ENCODE measurements around the gene CLDN9. TPM values are rescaled to one million over a fixed set of nuclear protein-coding genes. Genes with fewer than 3 reads are reported as not detected.

The CLDN9 gene
- total RNA-seq, 2 donors from 2014 or later, result 0.11 TPM; not detected in 1

DNA sequence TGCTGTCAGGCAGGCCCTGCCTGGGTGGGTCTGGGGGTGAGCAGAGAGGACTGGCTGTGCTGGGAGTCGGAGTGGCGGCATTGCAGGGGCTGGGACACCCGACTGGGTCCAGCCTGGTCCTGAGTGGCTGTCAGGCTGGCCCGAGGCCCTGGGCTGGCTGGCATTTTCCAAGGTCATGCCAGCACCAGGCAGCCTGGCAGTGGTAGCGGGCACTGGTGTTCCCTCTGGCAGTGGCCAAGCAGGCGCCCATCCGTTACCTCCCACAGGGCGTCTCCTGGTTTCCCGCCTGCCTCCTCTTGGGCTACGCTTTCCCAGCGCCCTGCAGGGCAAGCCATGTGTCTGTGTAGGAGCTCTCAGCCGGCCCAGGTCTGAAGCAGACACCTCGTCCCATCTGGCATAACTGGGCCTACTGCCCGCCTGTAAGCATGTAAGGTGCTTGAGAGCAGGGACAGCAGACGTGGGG, 26.8 kb upstream of the CLDN9 start:
- DNase-seq (ENCODE audit: low spot score in 2 of 2) (no peak), ATAC-seq (no peak)
- no peaks in the 10 kb centered on the region for H3K36me3 Mint-ChIP-seq
- H3K9me3 Mint-ChIP-seq, result no peaks in the 10 kb centered on the region
- no peak overlapping the region for H3K27ac Mint-ChIP-seq

DNA sequence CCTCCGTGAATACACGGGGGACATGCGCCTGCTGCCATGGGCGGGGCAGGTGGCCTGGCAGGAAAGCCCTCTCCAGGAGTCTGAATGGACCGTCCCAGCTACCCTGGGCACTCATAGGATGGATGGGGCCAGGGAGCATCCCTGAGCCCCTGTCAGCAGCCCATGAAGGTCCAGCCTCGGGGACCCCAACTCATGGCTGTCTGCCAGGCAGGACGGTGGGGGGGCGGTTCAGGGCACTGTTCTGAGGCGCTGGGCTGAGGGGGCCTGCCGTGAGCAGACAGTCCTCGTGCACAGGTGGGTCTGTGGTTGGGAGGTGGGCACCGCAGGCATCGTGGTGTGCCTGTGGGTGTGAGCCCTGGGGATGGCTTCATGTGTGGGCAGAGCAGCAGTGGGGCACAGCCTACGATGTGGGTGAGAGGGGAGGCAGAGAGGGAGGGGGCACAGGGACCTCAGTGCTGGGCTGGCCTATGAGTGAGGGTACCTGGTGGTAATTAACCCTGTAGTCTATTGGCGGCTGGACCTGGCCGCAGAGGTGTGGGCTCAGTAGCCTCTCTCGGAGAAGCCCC, 26.0 kb upstream of the CLDN9 start:
- no peak for DNase-seq (ENCODE audit: low spot score in 2 of 2)
- H3K36me3 Mint-ChIP-seq, result no peaks in the 10 kb centered on the region
- H3K27ac Mint-ChIP-seq, result no peak overlapping the region
- H3K9me3 Mint-ChIP-seq, result no peaks in the 10 kb centered on the region
- no peak for ATAC-seq

DNA sequence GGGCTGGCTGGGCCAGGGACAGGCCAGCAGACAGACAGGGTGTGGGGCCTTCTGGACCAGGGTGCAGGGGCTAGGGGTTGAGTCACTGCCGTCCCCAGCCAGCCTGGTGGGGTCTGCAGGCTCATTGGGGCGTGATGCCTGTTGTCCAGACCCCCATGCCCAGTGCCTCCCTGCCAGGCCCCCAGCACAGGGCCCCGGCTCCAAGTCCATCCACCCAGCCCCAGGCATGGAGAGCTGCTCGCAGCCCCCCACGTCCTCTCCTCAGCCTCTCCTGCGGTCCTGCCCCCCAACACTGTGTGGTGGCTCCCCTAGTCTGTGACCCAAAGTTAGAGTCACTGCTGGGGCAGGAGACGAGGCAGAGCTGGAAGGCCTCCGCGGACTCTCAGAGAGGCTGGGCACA, 25.4 kb upstream of the CLDN9 start:
- ATAC-seq (no peak), DNase-seq (ENCODE audit: low spot score in 2 of 2) (no peak)
- no peaks in the 10 kb centered on the region for H3K9me3 Mint-ChIP-seq
- no peaks in the 10 kb centered on the region for H3K36me3 Mint-ChIP-seq
- H3K27ac Mint-ChIP-seq, result no peak overlapping the region

DNA sequence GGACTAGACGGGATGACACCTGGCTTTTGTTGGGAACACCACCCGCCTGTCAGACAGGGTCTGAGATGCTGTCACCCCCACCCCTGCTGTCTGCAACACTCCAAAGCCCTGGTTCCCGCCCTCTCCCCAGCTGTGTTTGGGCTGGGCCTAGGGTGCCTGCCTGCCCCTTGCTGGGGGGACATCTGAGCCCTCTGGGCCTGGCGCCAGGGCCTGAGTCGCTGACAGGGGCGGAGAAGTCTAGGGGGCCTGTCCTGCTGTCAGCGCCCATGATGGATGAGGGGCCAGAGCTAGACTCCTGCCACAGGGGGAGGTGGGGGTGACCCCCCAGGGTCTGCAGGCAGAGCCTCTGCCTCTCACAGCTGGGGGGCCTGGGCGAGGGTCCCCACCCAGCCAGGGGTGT, 24.9 kb upstream of the CLDN9 start:
- Mint-ChIP-seq H3K27ac (no peak overlapping the region), H3K36me3 (no peaks in the 10 kb centered on the region), H3K9me3 (no peaks in the 10 kb centered on the region)
- ATAC-seq (no peak), DNase-seq (ENCODE audit: low spot score in 2 of 2) (no peak)

DNA sequence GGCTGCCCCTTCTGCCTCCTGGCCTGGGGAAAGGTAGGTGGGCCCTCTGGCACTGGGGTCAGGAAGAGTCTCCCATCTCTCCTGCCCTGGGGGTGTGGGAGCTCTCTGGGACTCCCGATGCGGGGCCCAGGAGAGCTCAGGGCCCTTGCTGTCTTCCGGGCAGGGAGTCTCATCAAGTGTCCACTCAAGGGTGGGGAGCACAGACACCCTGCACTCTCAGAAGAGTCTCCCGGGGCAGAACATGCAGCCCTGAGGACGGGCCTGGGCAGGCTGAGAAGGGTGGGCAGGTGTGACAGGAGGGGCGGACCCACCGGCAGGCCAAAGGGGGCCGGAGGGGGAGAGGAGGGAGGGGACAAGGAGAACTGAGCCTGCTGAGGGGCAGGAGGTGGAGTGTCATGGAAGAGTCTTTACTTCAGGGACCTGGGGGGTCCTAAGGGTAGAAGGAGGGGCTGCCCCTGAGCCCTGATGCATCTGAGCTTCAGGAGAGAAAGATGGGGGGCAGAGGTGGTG, 24.1 kb upstream of the CLDN9 start:
- H3K9me3 Mint-ChIP-seq, result no peaks in the 10 kb centered on the region
- ATAC-seq (no peak), DNase-seq (ENCODE audit: low spot score in 2 of 2) (no peak)
- no peaks in the 10 kb centered on the region for H3K36me3 Mint-ChIP-seq
- H3K27ac Mint-ChIP-seq, result no peak overlapping the region

DNA sequence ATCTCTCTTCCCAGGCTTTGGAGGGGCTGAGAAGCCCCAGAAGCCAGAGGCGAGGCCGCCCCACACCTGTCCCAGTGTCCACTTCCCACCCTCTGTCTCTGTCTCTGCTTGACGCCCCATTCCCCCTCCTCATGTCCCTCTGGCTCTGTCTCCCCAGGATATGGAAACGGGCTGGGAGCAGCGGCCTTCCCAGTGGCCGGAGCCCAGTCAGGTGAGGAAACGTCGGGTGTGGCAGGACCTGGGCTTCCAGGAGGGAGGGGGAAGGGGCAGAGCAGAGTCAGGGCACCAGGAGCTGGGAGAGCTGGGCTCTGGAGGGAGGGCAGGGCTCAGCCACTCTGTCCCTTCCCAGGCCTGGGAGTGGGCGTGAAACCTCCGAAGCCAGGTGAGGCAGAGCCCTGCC, 21.8 kb upstream of the CLDN9 start:
- ATAC-seq, result no peak
- no peak for DNase-seq (ENCODE audit: low spot score in 2 of 2)
- H3K9me3 Mint-ChIP-seq, result no peaks in the 10 kb centered on the region

DNA sequence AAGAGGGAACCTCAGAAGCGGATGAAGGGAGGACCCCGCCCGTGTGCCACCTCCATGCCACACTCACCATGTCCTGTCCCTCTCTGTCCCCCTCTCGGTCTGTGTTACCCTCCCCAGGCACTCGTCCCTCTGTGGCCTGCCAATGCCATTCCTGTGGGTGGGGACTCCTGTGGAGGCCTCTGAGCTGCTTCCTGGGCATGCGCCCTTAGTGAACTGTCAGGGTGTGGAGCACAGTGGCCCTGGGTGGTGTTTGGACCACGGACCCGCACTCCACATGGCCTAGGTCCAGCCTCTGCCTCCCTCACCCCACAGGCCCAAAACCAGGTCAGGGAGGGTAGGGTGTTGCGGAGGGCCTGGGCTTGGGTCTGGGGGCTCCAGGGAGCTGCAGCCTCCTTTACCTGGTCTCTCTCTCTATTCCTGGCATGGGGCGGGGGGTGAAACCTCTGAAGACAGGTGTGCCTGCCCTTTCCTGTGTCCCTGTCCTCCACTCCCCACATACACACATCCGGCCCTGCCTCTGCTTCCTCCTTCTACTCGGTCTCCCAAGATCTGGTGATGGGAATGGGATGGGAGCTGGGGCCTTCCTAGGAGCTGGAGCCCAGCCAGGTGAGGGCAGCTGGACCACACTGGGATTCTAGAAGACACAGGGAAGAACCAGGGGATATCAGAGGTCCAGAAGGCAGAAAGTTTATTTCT, 21.0 kb upstream of the CLDN9 start:
- no peaks in the 10 kb centered on the region for H3K9me3 Mint-ChIP-seq
- H3K27ac Mint-ChIP-seq, result no peak overlapping the region
- no peak for DNase-seq (ENCODE audit: low spot score in 2 of 2)
- ATAC-seq, result no peak
- H3K36me3 Mint-ChIP-seq, result no peaks in the 10 kb centered on the region

More for the DNA sequence above, 21.8 kb upstream of the CLDN9 start:
- H3K36me3 Mint-ChIP-seq, result no peaks in the 10 kb centered on the region
- no peak overlapping the region for H3K27ac Mint-ChIP-seq

DNA sequence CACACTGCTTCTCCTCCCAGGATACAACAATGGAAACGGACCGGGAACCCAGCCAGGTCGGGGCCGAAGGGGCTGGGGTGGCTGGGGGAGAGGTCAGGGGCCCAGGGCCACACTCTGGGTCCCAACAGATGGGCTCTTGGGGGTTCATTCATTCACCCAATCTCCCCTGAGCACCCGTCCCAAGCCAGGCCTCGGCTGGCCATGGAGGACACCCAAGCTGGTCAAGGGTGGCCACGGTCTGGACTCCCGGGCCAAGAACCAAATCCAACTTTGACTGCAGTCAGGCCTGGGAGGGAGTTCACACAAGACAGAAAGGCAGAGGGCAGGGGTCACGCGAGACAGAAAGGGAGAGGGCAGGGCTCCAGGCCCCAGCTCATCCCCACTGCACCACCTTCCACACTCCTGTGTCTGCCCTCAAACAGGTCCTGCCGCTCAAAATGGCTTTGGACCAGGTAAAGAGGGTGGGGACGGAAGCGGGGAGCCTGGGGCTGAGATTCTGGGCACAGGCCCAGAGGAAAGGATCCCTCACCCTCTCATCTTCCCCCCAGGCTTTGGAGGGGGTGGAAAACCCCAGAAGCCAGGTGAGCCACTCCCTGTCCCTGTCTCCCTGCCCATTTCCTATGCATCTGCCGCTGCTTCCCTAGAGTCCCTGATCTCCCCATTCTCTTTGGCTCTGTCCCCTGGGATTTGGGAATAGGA, 20.2 kb upstream of the CLDN9 start:
- ATAC-seq (no peak), DNase-seq (ENCODE audit: low spot score in 2 of 2) (no peak)
- no peaks in the 10 kb centered on the region for H3K36me3 Mint-ChIP-seq
- no peak overlapping the region for H3K27ac Mint-ChIP-seq
- no peaks in the 10 kb centered on the region for H3K9me3 Mint-ChIP-seq

DNA sequence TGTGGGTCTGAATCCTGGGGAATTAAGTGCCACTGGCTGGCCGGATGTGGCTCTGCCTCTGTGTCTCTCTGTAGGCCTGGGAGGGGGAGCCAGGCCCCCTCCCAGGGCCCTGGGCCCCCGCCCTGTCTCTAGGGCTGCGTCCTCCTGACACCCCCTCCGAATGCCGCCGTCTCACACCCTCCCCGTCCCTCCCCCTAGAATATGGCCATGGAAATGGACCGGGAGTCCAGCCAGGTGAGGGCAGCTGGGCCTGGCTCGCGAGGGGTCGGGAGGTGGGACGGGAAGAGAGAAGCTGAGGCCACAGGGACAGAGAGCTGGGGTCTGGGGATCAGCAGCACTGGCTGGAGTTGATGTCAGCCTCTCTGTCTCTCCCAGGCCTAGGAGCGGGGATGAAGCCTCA, 16.4 kb upstream of the CLDN9 start:
- no peak for DNase-seq (ENCODE audit: low spot score in 2 of 2)
- Mint-ChIP-seq H3K9me3 (no peaks in the 10 kb centered on the region), H3K36me3 (no peaks in the 10 kb centered on the region), H3K27ac (no peak overlapping the region)
- no peak for ATAC-seq

DNA sequence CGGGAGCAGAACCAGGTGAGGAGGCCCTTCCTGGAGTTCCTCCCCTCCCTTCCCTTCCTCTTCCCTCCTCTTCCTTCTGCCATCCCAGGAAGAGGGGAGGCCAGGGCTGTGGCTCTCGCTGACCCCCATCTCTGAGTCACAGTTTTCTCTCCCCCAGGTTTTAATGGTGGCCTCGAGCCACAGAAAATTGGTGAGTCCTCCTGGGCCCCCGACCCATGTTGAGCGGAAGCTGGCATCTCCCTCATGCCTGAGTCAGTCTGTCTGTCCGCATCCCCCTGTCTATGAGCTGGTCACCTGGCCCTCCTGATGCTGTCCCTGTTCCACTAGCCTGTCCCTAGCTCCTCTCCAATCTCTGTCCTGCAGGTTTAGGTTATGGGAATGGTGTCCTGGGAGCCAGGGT, 12.8 kb upstream of the CLDN9 start:
- H3K9me3 Mint-ChIP-seq, result no peaks in the 10 kb centered on the region
- H3K27ac Mint-ChIP-seq, result no peak overlapping the region
- no peaks in the 10 kb centered on the region for H3K36me3 Mint-ChIP-seq
- no peak for ATAC-seq
- no peak for DNase-seq (ENCODE audit: low spot score in 2 of 2)

DNA sequence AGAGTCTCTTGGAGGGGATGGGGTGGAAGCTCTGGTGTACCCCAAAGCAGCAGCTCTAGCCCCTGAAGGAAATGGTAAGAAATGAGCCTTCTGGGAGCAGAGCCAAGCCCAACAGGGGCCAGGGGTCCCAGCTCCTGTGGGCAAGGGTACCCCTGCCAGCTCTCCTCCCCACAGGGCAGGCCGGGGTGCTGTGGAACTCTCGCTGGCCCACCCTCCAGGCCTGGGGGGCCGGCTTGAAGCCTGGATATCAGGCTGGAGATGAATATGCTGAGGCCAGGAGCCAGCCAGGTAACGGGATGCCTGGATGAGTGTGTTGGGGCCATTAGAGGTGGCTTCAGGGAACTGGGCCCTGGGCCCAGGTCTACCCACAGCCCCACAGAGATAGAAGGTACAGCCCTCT, 12.2 kb upstream of the CLDN9 start:
- ATAC-seq (no peak), DNase-seq (ENCODE audit: low spot score in 2 of 2) (no peak)
- Mint-ChIP-seq H3K9me3 (no peaks in the 10 kb centered on the region), H3K36me3 (no peaks in the 10 kb centered on the region), H3K27ac (no peak overlapping the region)

DNA sequence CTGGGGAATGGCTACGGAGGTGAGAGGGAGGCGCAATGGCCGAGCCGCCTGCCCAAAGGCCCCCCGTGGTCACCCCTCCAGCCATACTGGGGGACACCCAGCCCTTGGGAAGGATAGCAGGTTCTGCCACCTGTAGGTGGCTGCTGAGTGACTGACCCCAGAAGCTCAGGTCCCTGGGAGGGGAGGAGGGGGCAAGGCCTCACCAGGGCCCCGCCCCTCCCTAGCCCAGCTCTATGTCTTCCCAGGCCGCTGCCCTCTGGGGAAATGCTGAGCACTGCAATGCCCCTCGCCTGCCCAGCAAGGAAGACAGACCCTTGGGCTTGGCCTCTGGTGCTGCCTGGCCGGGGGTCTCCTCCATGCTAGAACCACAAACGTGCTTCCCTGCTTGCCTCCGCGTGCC, 11.4 kb upstream of the CLDN9 start:
- H3K27ac Mint-ChIP-seq, result no peak overlapping the region
- no peaks in the 10 kb centered on the region for H3K36me3 Mint-ChIP-seq
- no peak for ATAC-seq
- H3K9me3 Mint-ChIP-seq, result no peaks in the 10 kb centered on the region
- no peak for DNase-seq (ENCODE audit: low spot score in 2 of 2)

DNA sequence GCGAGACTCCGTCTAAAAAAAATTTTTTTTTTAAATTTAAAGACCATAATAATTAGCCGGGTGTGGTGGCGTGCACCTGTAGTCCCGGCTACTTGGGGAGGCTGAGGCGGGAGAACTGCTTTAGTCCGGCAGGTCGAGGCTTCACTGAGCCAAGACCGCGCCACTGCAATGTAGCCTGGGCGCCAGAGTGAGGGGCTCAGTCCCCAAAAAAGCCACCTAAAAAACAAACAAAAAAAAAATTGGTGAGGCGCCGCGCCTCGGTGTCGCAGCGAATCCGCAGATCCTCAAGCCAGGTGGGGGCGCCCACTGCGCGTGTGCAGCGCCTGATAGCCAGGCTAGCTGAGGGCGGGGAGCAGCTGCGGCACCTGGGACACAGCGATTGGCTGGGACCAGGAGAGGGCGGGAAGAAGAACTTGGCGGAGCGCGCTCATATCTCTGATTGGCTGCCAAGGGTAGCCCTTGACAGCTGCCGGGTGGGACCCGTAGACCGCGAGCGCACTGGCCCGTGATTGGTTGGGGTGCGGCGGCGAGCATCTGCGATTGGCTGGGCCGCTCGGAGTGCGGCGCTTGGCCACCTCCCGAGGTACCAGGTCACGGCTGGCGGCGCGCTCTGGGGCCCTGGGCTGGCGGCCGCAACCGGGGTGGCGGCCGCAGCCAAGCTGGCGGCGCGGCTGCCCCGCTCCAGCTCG, 9.0 kb upstream of the CLDN9 start:
- H3K9me3 Mint-ChIP-seq, result no peaks in the 10 kb centered on the region
- peak; percentile 96 to 98 for DNase-seq (ENCODE audit: low spot score in 2 of 2)
- no peaks in the 10 kb centered on the region for H3K36me3 Mint-ChIP-seq
- peak; percentile 98 to 99 for ATAC-seq
- H3K27ac Mint-ChIP-seq, result no peak overlapping the region

DNA sequence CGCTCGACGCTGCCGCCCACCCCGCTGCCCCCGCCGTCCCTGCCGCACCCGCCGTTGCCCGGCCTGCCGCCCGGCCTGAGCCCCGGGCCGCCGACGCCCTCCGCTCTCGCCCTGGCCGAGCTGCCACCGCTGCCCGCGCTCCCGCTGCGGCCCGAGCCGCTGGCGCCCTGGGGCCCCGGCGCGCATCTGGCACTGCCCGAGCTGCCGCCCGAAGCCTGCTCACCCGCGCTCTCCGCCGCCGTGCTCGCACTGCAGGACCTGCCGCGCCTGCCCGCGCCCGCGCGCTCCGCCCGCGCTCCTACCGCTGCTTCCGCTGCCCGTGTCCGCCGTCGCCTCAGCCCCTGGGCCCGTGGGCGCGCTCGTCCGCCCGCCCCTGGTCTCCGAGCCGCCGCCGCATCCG, 8.4 kb upstream of the CLDN9 start:
- peak; percentile 14 to 17 for ATAC-seq
- Mint-ChIP-seq H3K36me3 (no peaks in the 10 kb centered on the region), H3K9me3 (no peaks in the 10 kb centered on the region), H3K27ac (no peak overlapping the region)
- DNase-seq (ENCODE audit: low spot score in 2 of 2), result peak in 1 of 2 donors; percentile 26

DNA sequence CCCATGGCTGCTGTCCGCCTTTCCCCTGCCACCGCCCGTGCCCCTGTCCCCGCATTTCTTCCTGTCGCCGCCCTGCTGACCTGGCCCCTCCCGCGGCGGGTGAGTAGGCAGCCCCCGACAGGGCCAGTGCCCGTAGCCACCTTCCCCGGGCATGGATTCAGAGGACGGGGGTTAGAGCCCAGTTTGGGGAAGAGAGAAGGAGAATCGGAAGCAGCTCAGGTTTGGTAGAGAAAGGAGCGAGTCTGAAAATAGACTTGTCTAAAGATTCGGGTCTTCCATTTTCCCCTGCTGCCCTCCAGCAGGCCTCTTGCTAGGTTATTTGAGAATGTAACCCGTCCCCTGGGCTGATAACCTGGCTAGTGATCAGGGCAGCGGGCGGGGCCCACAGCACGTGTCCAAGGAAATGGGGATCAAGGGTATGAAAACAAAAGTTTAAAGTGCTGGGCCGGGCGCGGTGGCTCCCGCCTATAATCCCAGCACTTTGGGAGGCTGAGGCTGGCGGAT, 7.9 kb upstream of the CLDN9 start:
- H3K27ac Mint-ChIP-seq, result no peak overlapping the region
- no peaks in the 10 kb centered on the region for H3K9me3 Mint-ChIP-seq
- H3K36me3 Mint-ChIP-seq, result no peaks in the 10 kb centered on the region
- DNase-seq (ENCODE audit: low spot score in 2 of 2) (no peak), ATAC-seq (no peak)

DNA sequence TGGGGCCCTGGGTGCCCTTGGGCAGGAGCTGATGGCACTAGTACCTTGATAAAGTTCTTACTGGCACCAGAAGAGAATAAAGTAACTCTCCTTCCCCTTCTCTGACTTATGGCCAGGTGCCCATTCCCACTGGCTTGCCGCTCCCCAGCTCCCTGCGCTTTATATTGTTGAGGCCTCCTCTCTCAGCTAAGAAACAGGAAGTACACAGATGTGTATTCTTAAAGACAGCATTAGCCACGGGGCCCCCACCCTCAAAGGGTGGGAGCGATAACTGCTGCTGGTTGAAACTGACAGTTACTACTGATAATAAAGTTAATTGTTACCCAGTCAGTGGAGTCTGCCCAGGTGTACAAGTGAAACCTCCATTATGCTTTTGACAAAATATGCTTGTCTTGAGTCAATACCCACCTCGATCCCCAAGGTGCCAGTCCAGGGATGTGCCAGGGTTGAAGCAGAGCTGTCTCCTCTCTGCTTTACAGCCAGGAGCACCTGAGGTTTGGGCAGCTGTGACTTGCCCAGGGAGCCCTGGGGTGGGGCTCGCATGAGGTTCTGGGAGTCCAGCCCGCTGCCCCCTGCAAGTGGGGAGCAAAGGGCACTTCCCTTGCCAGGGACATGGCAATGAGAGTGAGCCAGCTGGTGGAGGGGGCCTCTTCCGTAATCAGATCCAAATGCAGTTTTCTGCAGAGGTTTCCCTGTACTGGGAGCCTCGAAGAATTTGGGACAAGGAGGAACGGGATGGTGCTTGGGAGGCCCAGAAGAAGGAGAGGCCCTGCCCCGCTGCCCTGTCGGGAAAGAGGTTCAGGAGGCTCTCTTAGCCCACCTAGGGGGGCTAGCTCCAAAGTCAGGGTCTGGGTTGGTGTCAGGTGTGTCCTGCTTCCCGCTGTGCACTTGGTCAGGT, 5.4 kb upstream of the CLDN9 start:
- no peaks in the 10 kb centered on the region for H3K9me3 Mint-ChIP-seq
- H3K27ac Mint-ChIP-seq, result no peak overlapping the region
- DNase-seq (ENCODE audit: low spot score in 2 of 2) (no peak), ATAC-seq (no peak)
- no peaks in the 10 kb centered on the region for H3K36me3 Mint-ChIP-seq
